Muscle of back (tissue), 11 donors: Measurements from ENCODE around the gene DRC7. TPM values are rescaled to one million over a fixed set of nuclear protein-coding genes. Genes with fewer than 3 reads are reported as not detected.

ENCODE experiments used
- DNase-seq, 3 donors: peaks; one replicate each; pipeline versions ENCODE4 v3.0.0 to v3.0.0-alpha.2; 2013
- polyA plus RNA-seq, 10 donors: library from polyadenylated mRNA; unstranded; fragments of 120-200 nt; gene quantifications; one replicate each; pipeline ENCODE4 v1.2.1, GENCODE V29; 2013; ENCODE audit not compliant: insufficient read length in 10 of 10

Gene DRC7
- polyA plus RNA-seq, 10 donors = 0.07 to 0.23 (median 0.15) TPM; not detected in 6

DNA sequence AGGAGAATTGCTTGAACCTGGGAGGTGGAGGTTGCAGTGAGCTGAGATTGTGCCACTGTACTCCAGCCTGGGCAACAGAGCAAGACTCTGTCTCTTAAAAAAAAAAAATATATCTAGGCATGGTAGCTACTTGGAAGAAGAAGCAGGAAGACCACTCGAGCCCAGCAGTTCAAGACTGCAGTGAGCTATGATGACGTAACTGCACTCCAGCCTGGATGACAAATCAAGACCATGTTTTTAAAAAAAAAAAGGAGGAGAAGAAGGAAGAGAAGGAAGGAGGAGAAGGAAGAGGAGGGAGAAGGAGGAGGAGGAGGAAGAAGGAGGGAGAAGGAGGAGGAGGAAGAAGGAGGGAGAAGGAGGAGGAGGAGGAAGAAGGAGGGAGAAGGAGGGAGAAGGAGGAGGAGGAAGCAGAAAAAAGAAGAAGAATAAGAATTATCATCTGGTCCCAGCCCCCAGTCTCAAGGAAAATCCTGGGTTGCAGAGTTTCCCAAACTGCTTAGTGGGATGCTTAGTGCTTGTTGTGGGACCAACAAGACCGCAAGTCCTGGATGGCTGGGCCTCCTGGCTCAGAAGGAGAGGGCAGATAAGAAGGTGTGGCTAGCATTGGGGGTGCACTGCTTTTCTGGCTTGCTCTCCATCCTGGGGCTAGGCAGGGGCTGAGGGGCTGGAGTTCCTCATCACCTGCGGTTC lies 3.7 kb upstream of the DRC7 start:
- DNase-seq = no peak

DNA sequence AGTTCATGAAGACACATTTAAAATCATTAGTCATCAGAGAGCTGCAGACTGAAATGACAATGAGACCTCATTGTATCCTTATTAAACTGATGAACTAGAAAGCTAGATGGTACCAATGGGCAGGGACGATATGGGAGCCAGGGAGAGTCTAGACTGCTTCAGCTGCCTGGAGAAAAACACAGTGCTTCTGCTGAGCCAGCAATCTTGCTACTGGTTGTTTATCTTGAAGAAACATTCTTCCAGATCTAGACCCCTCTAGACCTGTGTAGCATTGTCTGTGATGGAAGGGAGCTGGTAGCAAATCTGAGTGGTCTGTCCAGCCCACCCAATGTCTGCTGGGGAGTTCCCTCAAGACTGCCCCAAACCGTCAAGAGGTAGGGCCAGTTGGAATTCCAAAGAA lies 2.0 kb upstream of the DRC7 start:
- DNase-seq = no peak

DNA sequence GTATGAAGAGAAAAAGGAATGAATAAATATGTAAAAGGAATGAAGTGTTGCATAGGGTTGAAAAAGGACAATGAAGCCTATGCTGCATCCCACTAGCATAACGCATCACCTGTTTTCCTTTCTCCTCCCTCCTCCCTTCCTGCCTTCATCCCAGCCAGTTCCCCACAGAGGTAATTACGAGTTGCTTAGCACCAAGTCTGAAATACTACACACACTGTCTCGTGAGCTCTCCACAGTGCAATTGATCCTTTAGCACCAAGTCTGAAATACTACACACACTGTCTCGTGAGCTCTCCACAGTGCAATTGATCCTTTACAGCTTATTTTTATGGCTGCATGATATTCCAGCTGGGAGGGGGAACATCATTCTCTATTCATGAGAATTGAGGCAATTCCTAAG lies 1.1 kb upstream of the DRC7 start:
- no peak for DNase-seq

DNA sequence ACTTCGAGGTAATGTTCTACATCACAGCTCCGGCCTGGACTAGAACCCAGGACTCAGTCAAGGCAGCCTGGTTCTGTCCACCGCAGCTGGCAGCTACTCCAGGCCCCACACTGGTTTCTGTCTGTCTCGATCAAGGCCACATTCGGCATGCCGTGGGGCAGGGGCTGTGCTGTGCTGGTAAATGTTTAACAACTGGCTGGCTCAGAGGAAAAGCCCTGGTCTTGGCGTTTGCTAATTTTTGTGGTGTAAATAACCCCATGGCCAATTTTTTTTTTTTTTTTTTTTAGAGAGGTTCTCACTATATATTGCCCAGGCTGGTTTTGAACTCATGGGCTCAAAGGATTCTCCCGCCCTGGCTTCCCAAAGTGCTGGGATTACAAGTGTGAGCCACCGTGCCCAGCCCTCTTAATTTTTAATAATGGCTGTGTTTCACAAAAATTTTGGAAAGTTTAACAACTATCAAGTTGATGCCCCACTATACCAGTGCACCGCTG lies 328 bp upstream of the DRC7 start:
- no peak for DNase-seq

DNA sequence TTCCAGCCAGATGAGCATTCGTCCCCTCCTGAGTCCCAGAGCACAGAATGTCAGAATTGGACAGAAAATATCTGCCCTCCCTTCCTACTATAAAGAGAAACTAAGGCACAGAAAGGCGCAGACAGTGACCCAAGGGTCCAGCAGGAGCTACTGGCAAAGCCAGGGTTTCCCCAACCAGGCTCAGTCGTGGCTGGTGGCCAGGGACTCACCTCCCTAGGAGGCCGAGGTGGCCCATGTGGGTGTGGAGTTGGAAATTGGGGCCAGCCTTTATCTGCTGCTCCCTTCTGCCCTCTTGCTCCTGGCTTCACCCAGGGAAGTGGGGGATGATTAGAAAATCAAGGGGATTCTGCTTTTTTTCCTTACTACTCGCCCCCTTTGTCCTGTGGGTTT lies 1.1 kb downstream of the DRC7 start:
- DNase-seq = no peak

DNA sequence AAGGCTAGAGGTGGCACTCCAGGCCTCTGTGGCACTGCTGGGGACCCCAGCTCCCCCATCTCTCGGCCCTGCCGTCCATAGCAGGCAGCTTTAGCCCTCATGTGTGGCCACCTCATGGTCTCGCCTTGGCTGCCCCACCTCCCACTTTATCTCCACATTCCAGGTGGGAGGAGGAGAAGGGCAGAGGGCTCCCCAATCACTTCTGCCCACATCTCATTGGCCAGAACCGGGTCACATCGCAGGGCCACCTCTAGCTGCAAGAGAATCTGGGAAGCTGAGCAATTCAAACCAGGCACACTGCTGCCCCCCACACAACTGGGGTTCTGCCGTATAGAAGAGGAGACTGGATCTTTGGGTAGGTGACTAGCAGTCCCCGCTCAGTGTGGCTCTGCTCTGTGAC lies 1.6 kb downstream of the DRC7 start:
- DNase-seq = no peak

DNA sequence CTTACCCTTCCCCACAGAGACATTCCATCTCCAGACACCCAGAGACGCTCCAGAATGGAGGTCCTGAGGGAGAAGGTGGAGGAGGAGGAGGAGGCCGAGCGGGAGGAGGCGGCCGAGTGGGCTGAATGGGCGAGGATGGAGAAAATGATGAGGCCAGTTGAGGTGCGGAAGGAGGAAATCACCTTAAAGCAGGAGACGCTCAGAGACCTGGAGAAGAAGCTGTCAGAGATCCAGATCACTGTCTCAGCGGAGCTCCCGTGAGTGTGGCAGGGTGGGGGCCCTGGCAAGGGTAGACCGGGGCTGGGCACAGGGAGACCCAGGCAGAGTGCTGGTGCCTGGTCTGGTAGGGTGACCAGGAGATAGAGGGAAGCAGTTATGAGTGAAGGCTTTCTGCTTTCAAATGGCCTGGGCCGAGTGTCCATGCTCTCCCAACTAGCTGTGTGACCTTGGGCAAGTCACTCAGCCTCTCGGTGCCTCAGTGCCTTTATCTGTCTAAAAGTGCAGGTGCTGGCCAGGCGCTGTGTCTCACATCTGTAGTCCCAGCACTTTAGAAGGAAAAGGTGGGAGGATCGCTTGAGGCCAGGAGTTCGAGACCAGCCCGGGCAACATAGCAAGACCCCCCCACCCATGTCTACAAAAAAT lies 3.4 kb downstream of the DRC7 start:
- no peak for DNase-seq

DNA sequence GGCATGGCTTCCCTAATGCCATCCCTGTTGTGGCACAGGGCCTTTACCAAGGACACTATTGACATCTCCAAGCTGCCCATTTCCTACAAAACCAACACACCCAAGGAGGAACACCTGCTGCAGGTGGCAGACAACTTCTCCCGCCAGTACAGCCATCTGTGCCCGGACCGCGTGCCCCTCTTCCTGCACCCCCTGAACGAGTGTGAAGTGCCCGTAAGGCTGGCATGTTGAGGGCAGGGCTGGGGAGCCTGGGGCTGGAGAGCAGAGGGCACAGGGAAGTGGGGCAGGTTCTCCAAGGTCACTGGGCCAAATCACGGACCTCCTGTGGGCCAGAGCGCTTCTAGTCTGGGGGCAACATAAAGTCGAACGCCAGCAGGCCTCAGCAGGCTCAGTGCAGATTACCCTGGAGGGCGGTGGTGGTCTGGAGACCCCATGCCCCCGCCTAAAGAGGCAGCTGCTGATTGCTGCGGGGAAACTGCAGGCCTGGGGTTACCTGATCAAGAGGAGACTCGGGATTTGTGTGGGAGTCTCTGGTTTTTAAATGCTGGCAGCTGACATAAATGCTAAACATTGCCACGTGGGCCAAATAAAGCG lies 4.3 kb downstream of the DRC7 start:
- no peak for DNase-seq

DNA sequence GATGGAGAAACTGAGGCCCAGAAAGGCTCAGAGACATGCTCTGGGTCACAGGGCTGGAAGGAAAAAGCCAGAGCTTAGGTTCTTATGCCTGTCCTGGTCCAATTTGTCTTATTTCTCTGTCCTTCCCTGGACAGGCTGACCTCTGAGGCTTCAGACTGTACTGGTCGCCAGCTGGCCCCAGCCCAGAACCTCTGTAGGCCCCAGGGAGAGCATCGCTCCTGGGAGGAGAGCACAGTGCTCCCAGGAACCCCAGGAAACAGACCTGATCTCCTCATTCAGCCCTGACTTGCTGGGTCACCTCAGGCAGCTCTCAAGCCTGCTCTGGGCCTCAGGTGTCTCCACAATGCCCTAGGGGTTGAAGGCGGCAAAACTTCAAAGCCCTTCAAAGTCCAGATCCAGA lies 4.9 kb downstream of the DRC7 start:
- DNase-seq = no peak

DNA sequence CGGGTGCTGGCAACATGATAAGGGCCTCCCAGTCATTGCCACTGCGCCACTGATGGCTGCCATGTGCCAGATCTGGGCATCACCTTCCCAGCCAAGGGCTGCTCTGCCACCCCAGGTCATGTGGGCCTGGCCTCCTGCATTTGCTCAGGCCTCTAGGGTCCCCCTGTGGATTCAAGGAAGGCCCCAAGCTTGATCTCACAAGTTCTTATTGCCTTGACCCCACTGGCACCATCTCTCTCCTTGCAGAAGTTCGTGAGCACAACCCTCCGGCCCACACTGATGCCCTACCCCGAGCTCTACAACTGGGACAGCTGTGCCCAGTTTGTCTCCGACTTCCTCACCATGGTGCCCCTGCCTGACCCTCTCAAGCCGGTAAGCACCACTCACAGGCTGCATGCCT lies 5.3 kb downstream of the DRC7 start:
- DNase-seq = no peak

DNA sequence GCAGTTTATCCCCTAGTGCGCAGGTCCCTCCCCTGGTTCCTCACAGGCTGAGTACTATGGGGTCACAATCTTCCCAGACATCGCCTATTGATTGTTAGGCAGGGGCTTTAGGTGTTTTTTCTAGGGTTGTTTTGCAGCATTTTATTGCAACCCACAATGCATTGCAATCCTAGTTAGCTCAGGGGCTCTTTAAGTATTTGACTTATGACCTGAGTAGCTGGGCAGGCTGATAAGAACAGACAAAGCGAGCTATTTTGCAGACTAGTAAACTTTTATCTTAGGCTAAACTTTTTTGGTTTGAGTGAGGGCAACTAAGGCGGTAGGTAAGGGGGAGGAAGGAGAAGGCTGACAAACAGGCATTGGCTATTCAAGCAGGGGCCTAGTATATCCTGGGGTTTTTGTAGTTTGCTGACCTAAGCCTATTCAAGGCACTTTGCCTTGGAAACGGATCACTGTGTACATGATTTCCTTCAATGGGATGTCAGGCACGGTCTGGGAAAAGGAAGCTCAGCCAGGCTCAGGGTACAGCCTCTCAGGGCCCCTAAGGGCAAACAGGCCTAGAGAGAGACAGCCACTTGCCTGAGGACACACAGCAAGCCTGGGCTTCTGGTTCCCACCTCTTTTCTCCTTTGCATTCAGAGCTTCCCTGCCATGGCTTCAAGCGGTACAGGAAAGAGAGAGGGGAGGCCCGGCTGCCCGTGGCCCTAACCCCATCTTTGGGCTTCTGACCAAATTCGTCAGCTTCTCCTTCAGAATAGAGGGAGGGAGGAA lies 6.4 kb downstream of the DRC7 start:
- DNase-seq = no peak

DNA sequence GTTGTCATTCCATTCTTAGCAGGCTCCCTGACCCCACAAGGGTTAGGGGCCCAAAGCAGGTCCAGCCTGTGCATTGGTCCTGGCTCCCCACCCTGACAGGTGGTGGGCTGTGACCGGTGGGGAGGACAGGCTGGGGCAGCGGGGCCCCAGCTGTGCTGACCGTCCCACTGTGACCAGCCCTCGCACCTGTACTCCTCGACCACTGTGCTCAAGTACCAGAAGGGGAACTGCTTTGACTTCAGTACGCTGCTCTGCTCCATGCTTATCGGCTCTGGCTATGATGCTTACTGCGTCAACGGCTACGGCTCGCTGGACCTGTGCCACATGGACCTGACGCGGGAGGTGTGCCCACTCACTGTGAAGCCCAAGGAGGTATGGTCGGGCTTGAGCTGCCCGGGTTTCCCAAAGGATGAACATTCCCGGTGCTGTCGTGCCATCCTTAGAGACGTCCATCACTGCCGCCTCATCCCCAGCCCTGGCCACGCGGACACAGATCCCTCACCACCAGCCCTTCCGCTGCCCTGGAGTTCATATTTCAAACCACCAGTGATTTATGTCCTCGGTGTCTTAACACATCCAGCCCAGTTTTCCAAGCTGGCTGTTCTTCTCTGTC lies 7.3 kb downstream of the DRC7 start:
- DNase-seq = no peak

DNA sequence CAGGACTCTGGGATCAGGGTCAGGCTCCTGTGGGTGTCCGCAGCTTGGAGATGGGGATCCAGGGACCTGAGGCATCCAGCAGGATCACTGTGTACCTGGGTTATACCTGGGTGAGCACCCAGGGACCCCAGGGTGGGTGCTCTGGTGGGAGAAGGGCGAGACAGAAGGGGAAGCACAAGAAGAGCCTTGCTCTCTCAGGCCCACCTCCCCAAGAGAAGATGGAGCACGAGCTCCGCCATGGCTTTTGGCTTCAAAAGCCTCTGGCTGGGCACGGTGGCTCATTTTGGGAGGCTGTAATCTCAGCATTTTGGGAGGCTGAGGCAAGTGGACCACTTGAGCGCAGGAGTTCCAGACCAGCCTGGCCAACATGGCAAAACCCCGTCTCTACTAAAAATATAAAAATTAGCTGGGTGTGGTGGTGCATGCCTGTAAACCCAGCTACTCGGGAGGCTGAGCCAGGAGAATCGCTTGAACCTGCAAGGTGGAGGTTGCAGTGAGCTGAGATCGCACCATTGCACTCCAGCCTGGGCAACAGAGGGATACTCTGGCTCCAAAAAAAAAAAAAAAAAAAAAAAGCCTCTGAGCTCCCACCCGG lies 8.9 kb downstream of the DRC7 start:
- no peak for DNase-seq

DNA sequence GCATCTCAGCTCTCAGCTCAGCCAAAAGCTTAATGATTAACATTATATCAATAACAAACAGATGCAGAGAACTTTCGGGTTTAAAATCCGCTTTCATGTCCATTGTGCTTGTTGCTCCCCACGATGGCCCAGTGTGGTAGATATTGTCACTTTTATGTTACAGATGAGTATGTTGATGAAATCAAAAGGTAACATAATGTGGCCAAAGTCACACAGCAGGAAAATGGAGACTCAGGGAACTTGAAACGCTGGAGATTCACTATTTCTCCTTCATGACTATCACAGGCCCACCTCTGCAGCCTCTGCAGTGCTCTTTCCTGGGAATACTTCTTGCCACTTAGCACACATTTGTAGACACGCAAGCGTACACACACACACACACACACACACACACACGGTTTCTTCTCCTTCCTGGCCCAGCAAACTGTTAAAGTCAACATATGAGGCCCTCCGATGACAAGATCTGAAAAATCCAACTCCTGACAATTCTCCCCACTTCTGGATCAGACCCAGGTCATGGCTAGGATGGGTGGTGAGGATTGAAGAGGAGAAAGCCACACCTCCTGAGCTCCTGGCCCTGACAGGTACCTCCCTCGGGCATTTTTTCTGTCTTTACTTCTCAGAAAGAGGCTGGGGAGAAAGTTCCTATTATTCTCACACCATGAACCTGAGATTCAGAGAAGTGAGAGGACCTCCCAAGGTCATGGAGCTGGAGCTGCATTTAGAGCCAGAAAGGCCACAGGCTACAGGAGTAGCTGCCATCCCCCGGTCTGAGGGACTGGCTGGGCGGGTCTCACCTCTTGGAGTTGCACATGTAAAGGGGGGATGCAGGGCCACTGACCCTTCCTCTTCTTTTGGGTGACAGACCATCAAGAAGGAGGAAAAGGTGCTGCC lies 9.7 kb downstream of the DRC7 start:
- no peak for DNase-seq

DNA sequence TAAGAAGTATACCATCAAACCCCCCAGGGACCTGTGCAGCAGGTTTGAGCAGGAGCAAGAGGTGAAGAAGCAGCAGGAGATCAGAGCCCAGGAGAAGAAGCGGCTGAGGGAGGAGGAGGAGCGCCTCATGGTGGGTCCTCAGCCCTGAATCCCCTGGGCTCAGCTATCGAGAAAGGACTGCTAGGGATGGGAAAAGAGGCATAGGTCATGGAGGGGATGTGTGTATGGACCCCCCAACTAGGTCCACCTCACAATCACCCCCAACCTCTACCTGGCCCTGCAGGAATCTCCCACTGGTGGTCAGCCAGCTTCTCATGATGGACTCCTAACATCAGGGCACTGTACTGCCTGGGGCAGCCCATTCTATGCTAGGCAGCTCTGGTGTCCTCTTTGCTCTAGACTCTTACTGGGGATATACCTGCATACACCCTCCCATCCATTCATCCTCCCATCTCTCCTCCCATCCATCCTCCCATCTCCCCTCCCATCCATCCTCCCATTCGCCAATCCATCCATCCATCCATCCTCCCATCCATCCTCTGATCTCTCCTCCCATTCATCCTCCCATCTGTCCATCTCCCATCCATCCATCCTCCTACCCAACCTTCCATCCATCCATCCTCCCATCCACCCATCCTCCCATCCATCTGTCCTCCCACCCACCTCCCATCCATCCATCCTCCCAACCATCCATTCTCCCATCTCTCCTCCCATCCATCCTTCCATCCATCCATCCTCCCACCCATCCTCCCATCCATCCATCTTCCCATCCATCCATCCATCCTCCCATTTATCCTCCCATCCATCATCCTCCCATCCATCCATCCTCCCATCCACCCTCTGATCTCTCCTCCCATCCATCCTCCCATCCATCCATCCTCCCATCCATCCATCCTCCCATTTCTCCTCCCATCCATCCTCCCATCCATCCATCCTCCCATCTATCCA lies 10.6 kb downstream of the DRC7 start:
- DNase-seq = no peak

DNA sequence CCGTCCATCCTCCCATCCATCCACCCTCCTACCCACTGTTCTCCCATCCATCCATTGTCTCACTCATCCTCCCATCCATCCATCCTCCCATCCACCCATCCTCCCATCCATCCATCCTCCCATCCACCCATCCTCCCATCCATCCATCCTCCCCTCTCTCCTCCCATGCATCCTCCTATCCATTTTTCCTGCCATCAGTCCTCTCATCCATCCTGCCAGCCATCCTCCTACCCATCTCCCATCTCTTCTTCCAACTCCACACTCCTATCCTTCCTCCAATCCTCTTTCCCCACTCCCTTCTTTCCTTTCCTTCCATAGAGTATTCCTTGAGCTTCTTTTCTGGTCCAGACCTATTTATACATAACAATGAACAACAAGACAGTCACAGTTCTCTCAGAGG lies 12.1 kb downstream of the DRC7 start:
- DNase-seq = no peak

DNA sequence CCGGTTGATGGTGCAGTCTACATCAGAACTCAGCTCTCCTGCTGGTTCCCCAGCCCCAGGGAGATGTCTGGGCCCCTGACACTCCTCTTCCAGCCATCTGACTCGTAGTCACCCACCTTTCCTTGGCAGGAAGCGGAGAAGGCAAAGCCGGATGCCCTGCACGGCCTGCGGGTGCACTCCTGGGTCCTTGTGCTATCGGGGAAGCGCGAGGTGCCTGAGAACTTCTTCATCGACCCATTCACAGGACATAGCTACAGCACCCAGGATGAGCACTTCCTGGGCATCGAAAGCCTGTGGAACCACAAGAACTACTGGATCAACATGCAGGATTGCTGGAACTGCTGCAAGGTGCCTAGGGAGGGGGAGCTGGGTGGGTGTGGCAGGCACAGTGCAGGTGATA lies 12.7 kb downstream of the DRC7 start:
- no peak for DNase-seq

DNA sequence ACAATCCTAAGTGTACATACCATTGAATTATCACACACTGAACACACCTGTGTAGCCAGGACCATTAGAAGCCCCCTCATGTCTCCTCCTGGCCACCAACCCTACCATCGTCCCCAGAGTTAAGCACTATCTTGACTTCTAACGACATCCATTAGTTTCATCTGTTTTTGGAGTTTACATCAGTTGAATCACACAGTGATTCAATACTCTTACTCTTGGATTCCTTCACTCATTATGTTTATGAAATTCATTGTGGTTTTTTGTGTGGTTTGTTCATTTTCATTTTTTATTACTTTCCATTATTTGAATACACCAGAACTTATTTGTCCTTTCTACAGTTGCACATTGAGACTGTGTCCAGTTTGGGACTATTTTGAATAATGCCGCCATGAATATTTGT lies 13.6 kb downstream of the DRC7 start:
- DNase-seq = no peak

DNA sequence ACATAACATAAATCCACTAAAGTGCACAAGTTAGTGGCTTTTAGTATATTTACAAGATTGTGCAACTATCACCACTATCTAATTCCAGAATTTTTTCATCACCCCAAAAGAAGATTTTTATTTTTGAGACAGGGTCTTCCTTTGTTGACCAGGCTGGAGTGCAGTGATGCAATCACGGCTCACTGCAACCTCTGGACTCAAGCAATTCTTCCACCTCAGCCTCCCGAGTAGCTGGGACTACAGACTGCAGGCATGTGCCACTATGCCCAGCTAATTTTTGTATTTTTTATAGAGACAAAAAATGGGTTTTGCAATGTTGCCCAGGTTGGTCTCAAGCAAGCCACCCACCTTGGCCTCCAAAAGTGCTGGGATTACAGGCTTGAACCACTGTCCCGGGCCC lies 15.1 kb downstream of the DRC7 start:
- DNase-seq = no peak

DNA sequence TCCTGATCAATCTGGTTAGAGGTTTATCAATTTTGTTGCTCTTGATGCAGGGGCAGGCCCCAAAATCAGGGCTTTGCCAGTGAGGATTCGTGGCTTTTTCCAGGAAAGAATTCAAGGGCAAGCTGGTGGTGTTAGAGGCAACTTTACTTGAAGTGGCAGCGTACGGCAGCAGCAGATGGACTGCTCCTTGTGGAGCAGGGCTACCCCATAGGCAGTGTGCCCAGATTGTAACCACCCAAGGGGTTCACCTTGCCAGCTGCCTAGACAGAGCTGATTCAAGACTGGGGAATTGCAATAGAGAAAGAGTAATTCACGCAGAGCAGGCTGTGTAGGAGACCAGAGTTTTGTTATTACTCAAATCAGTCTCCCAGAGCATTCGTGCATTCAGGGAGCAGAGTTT lies 16.7 kb downstream of the DRC7 start:
- DNase-seq = no peak
